Measurements from ENCODE around the gene PALM.

PALM gene

DNA sequence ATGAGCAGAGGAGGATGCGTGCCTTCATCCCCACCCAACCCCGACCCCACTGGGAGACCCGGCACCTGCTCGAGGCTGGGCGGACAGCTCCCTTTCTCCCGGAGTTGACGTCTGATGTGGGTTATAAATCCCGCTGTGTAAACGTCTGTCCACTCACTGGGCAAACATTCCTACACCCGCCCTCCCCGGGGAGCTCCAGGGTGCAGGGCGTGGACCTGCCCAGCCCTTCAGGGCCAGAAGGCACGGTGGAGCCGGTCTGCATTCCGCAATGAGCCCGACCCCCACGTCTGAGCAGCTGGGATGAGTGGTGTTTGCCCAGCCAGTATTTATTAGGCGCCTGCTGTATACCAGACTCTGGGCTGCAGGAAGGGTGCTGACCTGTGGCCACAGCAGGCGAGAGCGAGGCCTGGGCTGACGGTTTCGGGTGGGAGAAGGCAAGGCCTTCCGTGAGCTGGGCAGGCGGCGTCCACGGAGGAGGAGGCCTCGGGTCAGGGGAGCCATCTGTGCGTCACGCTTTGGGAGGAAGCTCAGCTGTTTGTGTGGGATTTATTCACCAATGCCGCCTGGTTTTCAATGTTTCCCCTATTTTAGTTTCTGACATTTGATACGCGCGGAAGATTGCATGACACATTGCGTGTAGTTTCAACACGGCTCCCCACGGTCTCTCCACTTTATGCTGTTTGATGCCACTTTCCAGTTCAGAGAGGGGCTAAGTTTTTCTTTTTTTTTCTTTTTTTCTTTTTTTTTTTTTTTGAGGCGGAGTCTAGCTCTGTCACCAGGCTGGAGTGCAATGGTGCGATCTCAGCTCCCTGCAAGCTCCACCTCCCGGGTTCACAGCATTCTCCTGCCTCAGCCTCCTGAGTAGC, 44.1 kb downstream of the PALM start:
- DNase-seq: no peak

DNA sequence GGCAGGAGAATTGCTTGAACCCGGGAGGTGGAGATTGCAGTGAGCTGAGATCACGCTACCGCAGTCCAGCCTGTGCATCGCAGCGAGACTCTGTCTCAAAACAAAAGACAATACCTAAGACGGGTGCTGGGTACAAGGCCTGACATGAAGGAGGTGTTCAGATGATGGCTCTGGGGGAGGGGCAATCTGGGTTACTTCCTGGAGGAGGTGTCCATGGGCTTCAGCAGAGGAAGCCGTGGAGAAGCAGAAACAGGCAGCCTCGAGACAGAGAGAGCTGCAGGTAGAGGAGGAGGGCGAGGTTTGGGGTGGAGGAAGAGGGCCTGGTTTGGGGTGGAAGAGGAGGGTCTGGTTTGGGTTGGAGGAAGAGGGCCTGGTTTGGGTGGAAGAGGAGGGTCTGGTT, 45.8 kb downstream of the PALM start:
- DNase-seq: no peak

DNA sequence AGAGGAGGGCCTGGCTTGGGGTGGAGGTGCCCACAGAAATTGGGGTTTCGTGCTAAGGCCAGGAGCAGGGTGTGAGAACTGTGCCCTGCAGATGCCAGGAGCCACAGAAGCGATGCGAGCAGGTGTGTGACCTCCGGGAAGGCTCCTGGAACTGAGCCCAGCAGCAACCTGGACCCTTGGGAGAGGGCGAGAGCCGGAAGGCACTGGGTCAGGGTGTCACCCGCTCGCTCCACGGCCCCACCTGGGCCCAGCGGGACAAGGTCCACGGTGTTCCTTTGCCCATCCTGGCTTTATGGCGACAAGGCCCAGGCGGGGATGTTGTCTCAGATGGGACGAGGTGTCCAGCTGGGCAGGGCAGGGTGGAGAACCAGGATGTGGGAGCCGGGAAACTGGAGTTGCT, 46.3 kb downstream of the PALM start:
- DNase-seq: no peak

DNA sequence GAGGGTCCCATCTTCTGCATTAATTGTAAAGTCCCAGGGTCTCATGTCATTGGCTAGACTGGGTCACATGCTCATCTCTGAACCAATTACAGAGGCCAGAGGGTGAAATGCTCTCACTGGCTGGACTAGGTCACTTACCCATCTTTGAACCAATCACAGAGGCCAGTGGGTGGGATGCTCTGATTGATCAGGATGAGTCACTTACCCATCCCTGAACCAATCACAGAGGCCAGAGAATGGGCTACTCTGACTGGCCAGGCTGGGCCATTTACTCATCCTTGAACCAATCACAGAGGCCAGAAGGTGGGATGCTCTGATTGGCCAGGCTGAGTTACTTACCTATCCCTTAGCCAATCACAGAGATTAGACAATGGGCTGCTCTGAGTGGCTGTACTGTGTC, 47.5 kb downstream of the PALM start:
- DNase-seq: peak; percentile 44

GRCh38 chr19:756821-757688, 48.3 kb downstream of the PALM start:
- DNase-seq: no peak

GRCh38 chr19:757811-758668, 49.3 kb downstream of the PALM start:
- no peak for DNase-seq

GRCh38 chr19:763181-763580, 54.4 kb downstream of the PALM start:
- DNase-seq: no peak

- no peak for DNase-seq
Measured at GRCh38 chr19:763869-764268, 55.1 kb downstream of the PALM start.

GRCh38 chr19:764301-764700, 55.6 kb downstream of the PALM start:
- no peak for DNase-seq

- DNase-seq: no peak
Measured at GRCh38 chr19:765179-765738, 56.5 kb downstream of the PALM start.

GRCh38 chr19:768424-768823, 59.7 kb downstream of the PALM start:
- no peak for DNase-seq

GRCh38 chr19:769616-770015, 60.9 kb downstream of the PALM start:
- no peak for DNase-seq

GRCh38 chr19:771332-771785, 62.6 kb downstream of the PALM start:
- peak; percentile 53 for DNase-seq

DNA sequence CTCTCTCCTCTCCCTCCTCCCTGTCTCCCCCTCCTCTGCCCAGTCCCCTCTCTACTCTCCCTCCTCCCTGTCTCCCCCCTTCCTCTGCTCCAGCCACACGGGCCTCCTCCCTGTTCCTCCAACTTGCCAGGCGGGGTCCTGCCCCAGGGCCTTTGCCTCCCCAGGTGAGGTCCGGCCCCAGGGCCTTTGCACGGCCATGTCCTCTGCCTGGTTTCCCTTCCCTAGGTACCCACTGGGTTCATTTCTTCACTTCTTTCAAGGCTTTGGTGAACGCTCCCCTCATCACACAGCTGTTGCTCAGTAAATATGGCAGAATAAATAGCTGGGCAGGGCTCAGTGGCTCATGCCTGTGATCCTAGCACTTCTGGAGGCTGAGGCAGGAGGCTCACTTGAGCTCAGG, 63.3 kb downstream of the PALM start:
- no peak for DNase-seq

DNA sequence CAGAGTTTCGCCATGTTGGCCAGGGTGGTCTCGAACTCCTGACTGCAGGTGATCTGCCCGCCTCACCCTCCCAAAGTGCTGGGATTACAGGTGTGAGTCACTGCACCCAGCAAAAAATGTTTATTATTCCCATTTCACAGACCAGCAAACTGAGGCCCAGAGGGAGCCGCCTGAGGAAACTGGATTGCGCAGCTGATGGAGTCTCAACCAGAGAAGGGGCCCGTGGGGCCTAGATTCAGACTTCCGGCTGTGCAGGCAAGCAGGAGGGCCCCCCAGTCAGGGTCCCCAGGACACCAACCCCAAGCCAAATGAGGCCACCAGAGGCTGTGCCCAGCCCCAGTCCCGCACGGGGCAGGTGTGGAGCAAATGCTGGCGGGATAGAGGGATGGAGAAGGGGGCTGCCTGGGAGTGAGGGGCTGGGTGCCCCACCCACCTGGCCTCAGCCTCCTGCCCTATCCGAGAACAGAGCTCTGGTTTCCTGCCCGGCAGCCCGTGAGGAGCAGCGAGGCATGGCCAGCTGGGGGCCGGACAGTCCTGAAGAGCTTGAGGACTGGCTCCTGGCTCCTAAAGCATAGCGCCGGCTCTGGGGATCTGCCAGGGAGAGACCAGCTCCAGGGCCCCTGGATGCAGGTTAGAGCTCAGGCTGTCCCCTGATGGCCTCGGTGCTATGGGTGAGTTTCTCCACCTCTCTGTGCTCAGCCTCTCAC, 64.1 kb downstream of the PALM start:
- DNase-seq: no peak

GRCh38 chr19:776549-776948, 67.8 kb downstream of the PALM start:
- DNase-seq: no peak

DNA sequence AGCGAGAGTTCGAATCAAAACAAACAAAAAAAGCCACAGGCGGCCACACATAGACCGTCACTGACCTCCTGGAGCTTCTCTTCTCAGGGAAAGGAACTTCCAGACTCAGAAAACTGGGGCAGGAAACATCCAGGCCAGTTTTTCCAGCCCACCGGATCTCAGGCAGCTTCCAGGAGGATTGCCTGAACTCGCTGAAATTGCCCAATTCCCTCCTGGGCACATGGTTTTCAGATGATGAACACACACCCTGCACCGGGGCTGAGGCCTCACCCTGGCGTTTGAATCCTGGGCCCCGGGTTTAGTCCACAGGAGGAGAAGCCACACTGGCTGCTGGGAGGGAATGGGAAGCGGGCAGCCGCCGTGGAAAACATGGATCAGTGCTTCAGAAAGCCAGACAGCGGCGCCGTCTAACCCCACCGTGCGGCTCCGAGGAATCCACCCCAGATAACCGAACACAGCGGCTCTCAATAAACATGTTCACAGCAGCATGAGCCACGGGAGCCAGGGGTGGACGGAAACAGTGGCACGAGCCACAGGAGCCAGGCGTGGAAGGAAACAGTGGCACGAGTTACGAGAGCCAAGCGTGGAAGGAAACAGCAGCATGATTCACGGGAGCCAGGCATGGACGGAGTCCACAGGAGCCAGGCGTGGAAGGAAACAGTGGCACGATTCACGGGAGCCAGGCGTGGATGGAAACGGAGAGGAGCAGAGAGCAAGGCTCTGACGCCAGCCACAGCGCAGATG, 70.3 kb downstream of the PALM start:
- no peak for DNase-seq

DNA sequence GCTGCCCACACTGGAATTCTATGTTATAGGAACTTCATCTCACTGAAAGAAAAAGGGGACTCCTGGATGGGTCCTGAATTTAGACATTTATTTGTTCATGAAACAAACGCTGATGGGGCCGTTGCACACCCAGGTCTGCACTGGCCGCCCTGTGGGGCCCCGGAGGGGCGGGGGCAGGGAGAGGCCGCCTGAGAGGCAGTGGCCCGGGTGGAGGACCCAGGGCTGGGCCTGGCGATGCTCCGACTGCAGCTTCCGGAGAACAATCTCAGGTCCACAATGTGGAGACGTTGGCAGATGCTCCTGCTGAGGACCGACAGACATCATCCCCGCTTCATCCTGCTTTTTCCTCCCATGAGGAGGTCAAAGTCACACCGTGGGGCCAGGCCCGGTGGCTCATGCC, 72.2 kb downstream of the PALM start:
- no peak for DNase-seq

DNA sequence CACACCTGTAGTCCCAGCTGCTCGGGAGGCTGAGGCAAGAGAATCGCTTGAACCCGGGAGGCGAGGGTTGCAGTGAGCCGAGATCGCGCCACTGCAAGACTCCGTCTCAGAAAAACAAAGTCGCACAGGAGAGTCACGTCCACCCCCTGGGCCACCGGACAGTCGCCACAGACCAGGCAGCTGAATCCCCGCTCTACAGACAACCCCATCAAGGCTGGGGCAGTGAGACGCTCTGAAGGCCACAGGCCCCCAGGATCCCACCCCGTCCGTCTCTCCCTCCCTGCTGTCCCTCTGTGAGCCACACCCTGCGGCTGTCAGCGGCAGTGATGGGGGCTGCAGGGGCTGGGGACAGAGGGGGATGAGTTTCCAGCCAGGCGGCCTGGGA, 73.1 kb downstream of the PALM start:
- no peak for DNase-seq

DNA sequence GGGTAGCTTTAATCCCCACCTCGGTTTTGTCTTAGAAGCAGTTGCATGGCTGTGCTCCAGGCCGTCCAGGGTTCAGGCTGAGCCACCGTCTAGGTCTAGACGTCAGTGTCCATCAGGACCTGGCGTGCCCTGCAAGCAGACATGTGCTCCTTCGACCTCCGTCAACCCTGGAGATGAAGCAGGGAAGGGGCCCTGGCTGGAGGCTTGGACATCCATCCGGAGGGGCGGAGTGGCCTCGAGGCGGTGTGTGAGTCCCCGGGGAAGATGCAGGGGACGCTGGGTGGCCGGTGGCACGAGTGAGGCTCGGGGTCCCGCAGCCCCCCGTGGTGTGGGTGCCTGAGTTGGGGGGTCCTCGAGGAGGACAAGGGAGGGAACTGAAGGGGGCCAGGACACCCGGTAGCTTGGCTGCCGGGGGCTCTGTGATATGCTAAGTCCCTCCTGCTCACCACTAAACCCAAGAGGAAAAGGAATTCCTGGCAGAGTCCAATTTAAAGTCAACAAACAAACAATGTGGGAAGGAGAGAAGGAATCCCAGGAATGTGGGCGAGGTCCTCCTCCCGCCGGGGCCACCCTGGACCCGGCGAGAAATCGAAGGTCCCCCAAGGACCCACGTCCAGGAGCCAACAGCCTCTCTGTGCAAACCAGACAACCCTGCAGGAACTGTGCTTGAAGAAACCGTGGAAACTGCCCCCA, 73.6 kb downstream of the PALM start:
- DNase-seq: no peak

Measured in stimulated activated CD4-positive, alpha-beta T cell treated with anti-CD3 and anti-CD28 coated beads, Interleukin-15, amount 100 ng/mL, for 24 hours (primary cell).